IMR-90 (cell line): ENCODE results near the gene ALOX12. TPM values are rescaled to one million over a fixed set of nuclear protein-coding genes. Genes with fewer than 3 reads are reported as not detected.

ENCODE experiments used
- BHLHE40 ChIP-seq: fragments of 150-350 bp; IDR thresholded peaks from 2 replicates; pipeline ENCODE4 v1.6.1; 2016; ENCODE audit warnings: mild to moderate bottlenecking, low read depth, low read length
- RCOR1 ChIP-seq: IDR thresholded peaks from 2 replicates; pipeline ENCODE4 v1.6.1; 2012; ENCODE audit warnings: mild to moderate bottlenecking, low read length, improper control_type of control experiment; ENCODE audit not compliant: insufficient replicate concordance
- RFX5 ChIP-seq: IDR thresholded peaks from 2 replicates; pipeline ENCODE4 v1.8.0; 2012; ENCODE audit warnings: low read depth, mild to moderate bottlenecking, low read length, moderate library complexity
- polyA plus RNA-seq, 3 experiments: library from polyadenylated mRNA; depleted of rRNA; stranded (reverse); fragments of >200 nt; gene quantifications; 2 replicates each; pipeline ENCODE4 v1.2.3, GENCODE V29; 2012; ENCODE audit warnings: low replicate concordance in 1 of 3
- total RNA-seq: library from RNA; depleted of rRNA; stranded (reverse); fragments of >200 nt; gene quantifications from 2 replicates; pipeline ENCODE4 v1.2.3, GENCODE V29; 2012

Gene ALOX12
- total and polyA plus RNA-seq, 2 of the 4 experiments (the other 2 are of a cell fraction): 0.03 TPM; not detected in 1

- TF ChIP-seq BHLHE40: peak; percentile 34; the same call in 1 of the 2 replicates
- no peak for TF ChIP-seq RCOR1
- TF ChIP-seq RFX5: no peak
Observed at GRCh38 chr17:7014261-7014994, 18.6 kb downstream of the ALOX12 start (continued).
